GM12878 (cell line): ENCODE measurements around the gene RETREG1. TPM values are rescaled to one million over a fixed set of nuclear protein-coding genes. Genes with fewer than 3 reads are reported as not detected.

Source experiments
- ATAC-seq: fragments of 200-7000 bp; cut with Tn5 transposase; 3 replicates; pipeline ENCODE4 v1.9.1; 2020; ENCODE audit warnings: mild to moderate bottlenecking, moderate library complexity
- BruUV-seq: library from RNA; stranded (reverse); fragments of 400-500 nt; replicated peaks from 2 replicates; lab custom pipeline; 2021; lab: Mats Ljungman, UMichigan
- CTCF ChIA-PET: fragments of 300-600 bp; sonication (Branson Sonifier 250); formaldehyde crosslinking; extraction: SDS; loops from one replicate; lab custom pipeline; 2021; ENCODE audit warnings: inconsistent platforms; lab: Yijun Ruan, JAX
- POLR2A ChIA-PET: fragments of 350-600 bp; formaldehyde crosslinking; extraction: SDS; loops from one replicate; lab custom pipeline; 2021; ENCODE audit warnings: inconsistent platforms; lab: Charles Lee
- RAD21 ChIA-PET: fragments of 300-600 bp; sonication (Branson Sonifier 250); formaldehyde crosslinking; loops from one replicate; lab custom pipeline; 2023; ENCODE audit warnings: antibody characterized with exemption; ENCODE audit not compliant: unreplicated experiment; lab: Charles Lee
- SMC1A ChIA-PET: fragments of 300-600 bp; sonication (Branson Sonifier 250); formaldehyde crosslinking; loops from one replicate; lab custom pipeline; 2023; ENCODE audit not compliant: unreplicated experiment, uncharacterized antibody; lab: Charles Lee
- DNase-seq: peaks from one replicate; pipeline ENCODE4 v3.0.0-alpha.2; 2011; ENCODE audit warnings: low read depth, low spot score
- FAIRE-seq: peaks from 3 replicates; lab custom pipeline; 2011; peaks lifted over from hg19 to GRCh38; lab: Jason Lieb, UNC
- H2AFZ ChIP-seq: 2 replicates; pipeline ENCODE4 v1.6.0; 2011; ENCODE audit warnings: low read depth, low read length, control low read depth; ENCODE audit not compliant: control insufficient read depth
- H3K27ac ChIP-seq: 2 replicates; pipeline ENCODE4 v1.5.1; 2011; ENCODE audit warnings: control low read depth; ENCODE audit not compliant: control insufficient read depth, insufficient read depth
- H3K27me3 ChIP-seq, 2 experiments: replicated peaks in 1 of 2; 2 replicates each; pipeline versions ENCODE4 v1.6.0 to v1.6.1; 2011; ENCODE audit warnings: low read length in 1 of 2; ENCODE audit not compliant: control insufficient read depth in 2 of 2, insufficient read depth in 2 of 2
- H3K36me3 ChIP-seq, 2 experiments: 2 replicates each; pipeline ENCODE4 v1.5.1; 2011; ENCODE audit warnings: low read length in 1 of 2; ENCODE audit not compliant: control insufficient read depth in 2 of 2, insufficient read depth in 2 of 2
- H3K4me1 ChIP-seq: 2 replicates; pipeline ENCODE4 v1.6.1; 2011; ENCODE audit warnings: mild to moderate bottlenecking, low read length, moderate library complexity, mixed read lengths; ENCODE audit not compliant: control insufficient read depth, insufficient read depth
- H3K4me2 ChIP-seq: 2 replicates; pipeline ENCODE4 v1.6.0; 2011; ENCODE audit warnings: control low read depth; ENCODE audit not compliant: control insufficient read depth, insufficient read depth
- H3K4me3 ChIP-seq: fragments of 200-600 bp; sonication (generic); 2 replicates; pipeline ENCODE4 v1.5.1; 2016
- H3K79me2 ChIP-seq: 2 replicates; pipeline ENCODE4 v1.6.0; 2011; ENCODE audit warnings: low read length; ENCODE audit not compliant: control insufficient read depth, insufficient read depth
- H3K9ac ChIP-seq: 2 replicates; pipeline ENCODE4 v1.8.0; 2011; ENCODE audit warnings: low read length, control low read depth, mixed read lengths; ENCODE audit not compliant: control insufficient read depth, insufficient read depth
- H3K9me3 ChIP-seq: replicated peaks from 3 replicates; pipeline ENCODE4 v1.5.1; 2011; ENCODE audit warnings: mild to moderate bottlenecking, low read length; ENCODE audit not compliant: control insufficient read depth, insufficient read depth
- H4K20me1 ChIP-seq: 2 replicates; pipeline ENCODE4 v1.6.0; 2011; ENCODE audit not compliant: control insufficient read depth, insufficient read depth
- HDAC2 ChIP-seq: fragments of 200-600 bp; sonication (generic); IDR thresholded peaks from 2 replicates; pipeline ENCODE4 v1.6.1; 2017
- JUNB ChIP-seq: IDR thresholded peaks from 2 replicates; pipeline ENCODE4 v1.6.1; 2016; ENCODE audit warnings: antibody characterized with exemption, mild to moderate bottlenecking
- LARP7 ChIP-seq: fragments of 450-650 bp; IDR thresholded peaks from 2 replicates; pipeline ENCODE4 v1.6.1; 2017; ENCODE audit warnings: mild to moderate bottlenecking
- PML ChIP-seq: IDR thresholded peaks from 2 replicates; pipeline ENCODE4 v1.6.1; 2012; ENCODE audit warnings: low read length, inconsistent platforms
- POLR2AphosphoS5 ChIP-seq: IDR thresholded peaks from 2 replicates; pipeline ENCODE4 v1.6.1; 2011; ENCODE audit warnings: mild to moderate bottlenecking, low read length, inconsistent platforms
- SIX5 ChIP-seq: IDR thresholded peaks from 2 replicates; pipeline ENCODE4 v1.6.1; 2011; ENCODE audit warnings: mild to moderate bottlenecking, low read depth, low read length, moderate library complexity; ENCODE audit not compliant: severe bottlenecking
- SUZ12 ChIP-seq: fragments of 200-600 bp; sonication (generic); IDR thresholded peaks from one replicate; pipeline ENCODE4 v1.6.1; 2018; ENCODE audit warnings: antibody characterized with exemption, mild to moderate bottlenecking; ENCODE audit not compliant: unreplicated experiment
- ZNF24 ChIP-seq: fragments of 450-650 bp; IDR thresholded peaks from 2 replicates; pipeline ENCODE4 v1.6.1; 2017; ENCODE audit warnings: antibody characterized with exemption, mild to moderate bottlenecking
- WGBS: methylation state at CpG from one replicate; pipeline ENCODE4 v1.1.6; 2016; ENCODE audit warnings: low lambda C conversion rate; ENCODE audit not compliant: insufficient replicate concordance, insufficient coverage; ENCODE audit errors: missing lambda C conversion rate; 5-methylcytosine and 5-hydroxymethylcytosine counted together
- in situ Hi-C: fragments of 300-500 bp; cut with MboI; formaldehyde crosslinking; loops from 9 replicates; pipeline ENCODE4 v1.14.3; 2018; ENCODE audit warnings: mixed read lengths
- intact Hi-C: fragments of 100-400 bp; cut with micrococcal nuclease; formaldehyde crosslinking; loops from one replicate; pipeline ENCODE4 v1.14.2; 2022; ENCODE audit not compliant: unreplicated experiment
- polyA plus RNA-seq, 11 experiments: library from polyadenylated mRNA; depleted of rRNA in 4 of 11; unstranded in 6 of 11; stranded (reverse) in 5 of 11; fragments of >200 nt; fragmentation: Nextera tagmentation in 4 of 11; fragmentation: Illumina TruSeq in 1 of 11; extraction: Ambion mirVana in 4 of 11; extraction: Trizol in 1 of 11; gene quantifications; 1 replicate in 1 of 11; 2 replicates in 10 of 11; pipeline versions ENCODE4 v1.2.1 to v1.2.3, GENCODE V29; 2011 to 2016; ENCODE audit warnings: inconsistent platforms in 2 of 11, missing spikeins in 2 of 11, low read depth in 1 of 11
- total RNA-seq, 4 experiments: library from RNA; depleted of rRNA in 3 of 4; stranded (reverse); fragments of >200 nt in 3 of 4; fragmentation: Illumina TruSeq in 1 of 4; extraction: Trizol in 1 of 4; gene quantifications; 2 replicates each; pipeline versions ENCODE4 v1.2.1 to v1.2.3, GENCODE V29; 2013 to 2021
- TF ChIP-seq, protein P1 (sequence below): IDR thresholded peaks from 2 replicates; pipeline ENCODE4 v1.6.1; 2011; ENCODE audit warnings: borderline replicate concordance, low read depth, mild to moderate bottlenecking, moderate library complexity, low read length; ENCODE audit not compliant: insufficient read depth, poor library complexity, severe bottlenecking
- TF ChIP-seq, protein P2 (sequence below): IDR thresholded peaks from 2 replicates; pipeline ENCODE4 v1.6.1; 2012; ENCODE audit warnings: improper control_type of control experiment, low read depth, low read length; ENCODE audit not compliant: insufficient replicate concordance
- TF ChIP-seq, protein P3 (sequence below): fragments of 450-650 bp; IDR thresholded peaks from 2 replicates; pipeline ENCODE4 v1.6.1; 2017; ENCODE audit warnings: mild to moderate bottlenecking

Gene RETREG1
- total and polyA plus RNA-seq, 10 of the 15 experiments (the other 5 are each of a cell fraction or from before 2014, with no cell fraction given), result 3.9 to 8.9 (median 6.4) TPM

DNA sequence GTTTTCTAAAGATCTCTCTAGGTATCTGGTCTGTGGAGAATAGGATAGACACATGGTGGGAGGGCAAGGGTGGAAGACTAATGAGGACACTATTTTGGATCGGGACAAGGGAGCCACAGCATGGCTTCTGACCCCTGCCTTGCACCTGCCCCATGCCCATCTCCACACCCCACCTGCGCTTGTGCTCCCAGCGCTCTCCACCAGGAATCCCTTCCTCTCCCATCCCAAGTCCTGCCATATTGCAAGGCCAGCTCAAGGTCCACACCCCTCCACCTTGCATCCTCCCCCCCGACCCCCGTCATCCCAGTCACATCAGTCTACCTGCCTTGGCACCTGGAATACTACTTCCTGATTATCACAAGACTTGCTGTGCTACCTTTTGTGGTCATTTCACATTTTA, 44.2 kb upstream of the RETREG1 start:
- ATAC-seq (no peak), DNase-seq (no peak), FAIRE-seq (no peak)
- CTCF ChIA-PET, result no interaction called here
- intact Hi-C loops, result no loop called here
- in situ Hi-C loops, result no loop called here
- H2AFZ ChIP-seq, result no peak overlapping the region
- no peaks in the 10 kb centered on the region for H3K36me3 ChIP-seq
- no peaks in the 10 kb centered on the region for H4K20me1 ChIP-seq
- TF ChIP-seq POLR2AphosphoS5 (no peak), HDAC2 (no peak), SIX5 (no peak), LARP7 (no peak), PML (no peak), ZNF24 (no peak), JUNB (no peak), SUZ12 (no peak)
- TF ChIP-seq, protein P1, sequence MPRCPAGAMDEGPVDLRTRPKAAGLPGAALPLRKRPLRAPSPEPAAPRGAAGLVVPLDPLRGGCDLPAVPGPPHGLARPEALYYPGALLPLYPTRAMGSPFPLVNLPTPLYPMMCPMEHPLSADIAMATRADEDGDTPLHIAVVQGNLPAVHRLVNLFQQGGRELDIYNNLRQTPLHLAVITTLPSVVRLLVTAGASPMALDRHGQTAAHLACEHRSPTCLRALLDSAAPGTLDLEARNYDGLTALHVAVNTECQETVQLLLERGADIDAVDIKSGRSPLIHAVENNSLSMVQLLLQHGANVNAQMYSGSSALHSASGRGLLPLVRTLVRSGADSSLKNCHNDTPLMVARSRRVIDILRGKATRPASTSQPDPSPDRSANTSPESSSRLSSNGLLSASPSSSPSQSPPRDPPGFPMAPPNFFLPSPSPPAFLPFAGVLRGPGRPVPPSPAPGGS, result no peak
- TF ChIP-seq, protein P2, sequence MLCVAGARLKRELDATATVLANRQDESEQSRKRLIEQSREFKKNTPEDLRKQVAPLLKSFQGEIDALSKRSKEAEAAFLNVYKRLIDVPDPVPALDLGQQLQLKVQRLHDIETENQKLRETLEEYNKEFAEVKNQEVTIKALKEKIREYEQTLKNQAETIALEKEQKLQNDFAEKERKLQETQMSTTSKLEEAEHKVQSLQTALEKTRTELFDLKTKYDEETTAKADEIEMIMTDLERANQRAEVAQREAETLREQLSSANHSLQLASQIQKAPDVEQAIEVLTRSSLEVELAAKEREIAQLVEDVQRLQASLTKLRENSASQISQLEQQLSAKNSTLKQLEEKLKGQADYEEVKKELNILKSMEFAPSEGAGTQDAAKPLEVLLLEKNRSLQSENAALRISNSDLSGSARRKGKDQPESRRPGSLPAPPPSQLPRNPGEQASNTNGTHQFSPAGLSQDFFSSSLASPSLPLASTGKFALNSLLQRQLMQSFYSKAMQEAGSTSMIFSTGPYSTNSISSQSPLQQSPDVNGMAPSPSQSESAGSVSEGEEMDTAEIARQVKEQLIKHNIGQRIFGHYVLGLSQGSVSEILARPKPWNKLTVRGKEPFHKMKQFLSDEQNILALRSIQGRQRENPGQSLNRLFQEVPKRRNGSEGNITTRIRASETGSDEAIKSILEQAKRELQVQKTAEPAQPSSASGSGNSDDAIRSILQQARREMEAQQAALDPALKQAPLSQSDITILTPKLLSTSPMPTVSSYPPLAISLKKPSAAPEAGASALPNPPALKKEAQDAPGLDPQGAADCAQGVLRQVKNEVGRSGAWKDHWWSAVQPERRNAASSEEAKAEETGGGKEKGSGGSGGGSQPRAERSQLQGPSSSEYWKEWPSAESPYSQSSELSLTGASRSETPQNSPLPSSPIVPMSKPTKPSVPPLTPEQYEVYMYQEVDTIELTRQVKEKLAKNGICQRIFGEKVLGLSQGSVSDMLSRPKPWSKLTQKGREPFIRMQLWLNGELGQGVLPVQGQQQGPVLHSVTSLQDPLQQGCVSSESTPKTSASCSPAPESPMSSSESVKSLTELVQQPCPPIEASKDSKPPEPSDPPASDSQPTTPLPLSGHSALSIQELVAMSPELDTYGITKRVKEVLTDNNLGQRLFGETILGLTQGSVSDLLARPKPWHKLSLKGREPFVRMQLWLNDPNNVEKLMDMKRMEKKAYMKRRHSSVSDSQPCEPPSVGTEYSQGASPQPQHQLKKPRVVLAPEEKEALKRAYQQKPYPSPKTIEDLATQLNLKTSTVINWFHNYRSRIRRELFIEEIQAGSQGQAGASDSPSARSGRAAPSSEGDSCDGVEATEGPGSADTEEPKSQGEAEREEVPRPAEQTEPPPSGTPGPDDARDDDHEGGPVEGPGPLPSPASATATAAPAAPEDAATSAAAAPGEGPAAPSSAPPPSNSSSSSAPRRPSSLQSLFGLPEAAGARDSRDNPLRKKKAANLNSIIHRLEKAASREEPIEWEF, result no peak
- TF ChIP-seq, protein P3, sequence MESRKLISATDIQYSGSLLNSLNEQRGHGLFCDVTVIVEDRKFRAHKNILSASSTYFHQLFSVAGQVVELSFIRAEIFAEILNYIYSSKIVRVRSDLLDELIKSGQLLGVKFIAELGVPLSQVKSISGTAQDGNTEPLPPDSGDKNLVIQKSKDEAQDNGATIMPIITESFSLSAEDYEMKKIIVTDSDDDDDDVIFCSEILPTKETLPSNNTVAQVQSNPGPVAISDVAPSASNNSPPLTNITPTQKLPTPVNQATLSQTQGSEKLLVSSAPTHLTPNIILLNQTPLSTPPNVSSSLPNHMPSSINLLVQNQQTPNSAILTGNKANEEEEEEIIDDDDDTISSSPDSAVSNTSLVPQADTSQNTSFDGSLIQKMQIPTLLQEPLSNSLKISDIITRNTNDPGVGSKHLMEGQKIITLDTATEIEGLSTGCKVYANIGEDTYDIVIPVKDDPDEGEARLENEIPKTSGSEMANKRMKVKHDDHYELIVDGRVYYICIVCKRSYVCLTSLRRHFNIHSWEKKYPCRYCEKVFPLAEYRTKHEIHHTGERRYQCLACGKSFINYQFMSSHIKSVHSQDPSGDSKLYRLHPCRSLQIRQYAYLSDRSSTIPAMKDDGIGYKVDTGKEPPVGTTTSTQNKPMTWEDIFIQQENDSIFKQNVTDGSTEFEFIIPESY, result no peak
- POLR2A ChIA-PET, result no interaction called here
- H3K9ac ChIP-seq, result no peak overlapping the region
- WGBS, result 37% methylated on average over 5 of the region's 5 CpGs
- no peaks in the 10 kb centered on the region for H3K79me2 ChIP-seq
- H3K4me2 ChIP-seq, result no peak overlapping the region
- no peak overlapping the region for H3K27ac ChIP-seq
- RAD21 ChIA-PET, result no interaction called here
- H3K27me3 ChIP-seq, result no peaks in the 10 kb centered on the region
- BruUV-seq, result no TSS peak
- SMC1A ChIA-PET, result no interaction called here
- H3K4me3 ChIP-seq, result no peak overlapping the region
- H3K4me1 ChIP-seq, result no peaks in the 10 kb centered on the region
- H3K9me3 ChIP-seq, result no peaks in the 10 kb centered on the region
